ENCODE results near the gene CAMK1D. TPM values are rescaled to one million over a fixed set of nuclear protein-coding genes. Genes with fewer than 3 reads are reported as not detected.

The CAMK1D gene
- polyA plus RNA-seq, 2 of the 4 experiments (the other 2 are of a cell fraction): 6.6 to 12.5 TPM

- WGBS (ENCODE audit: missing lambda C conversion rate): 90% methylated on average over 8 of the region's 8 CpGs
- no peak for TF ChIP-seq ZSCAN20 (CRISPR knock-in tag; IDR thresholded peaks at IDR 0.05)
- no peak for TF ChIP-seq SREBF2 (IDR thresholded peaks at IDR 0.05)
- TF ChIP-seq MAFK (IDR thresholded peaks at IDR 0.05; ENCODE audit: partially characterized antibody): no peak
- TF ChIP-seq ZFP36 (IDR thresholded peaks at IDR 0.05; ENCODE audit: borderline replicate concordance, partially characterized antibody): no peak
- TF ChIP-seq NPAS2 (CRISPR knock-in tag; IDR thresholded peaks at IDR 0.05; ENCODE audit: borderline replicate concordance): no peak
- no peak for TF ChIP-seq NFE2L2 (conservative IDR thresholded peaks at IDR 0.05; ENCODE audit: low read length)
- no peak for TF ChIP-seq HOXB13 (CRISPR knock-in tag; IDR thresholded peaks at IDR 0.05; ENCODE audit: low read depth)
- TF ChIP-seq RAD21 (conservative IDR thresholded peaks at IDR 0.05 in 1 of 2, IDR thresholded peaks at IDR 0.05 in 1 of 2): no peak
- TF ChIP-seq EHF (CRISPR knock-in tag; IDR thresholded peaks at IDR 0.05): no peak
- no peak for TF ChIP-seq JUNB (IDR thresholded peaks at IDR 0.05)
- TF ChIP-seq CBX8 (IDR thresholded peaks at IDR 0.05): no peak
- no peak for TF ChIP-seq FOXS1 (CRISPR knock-in tag; IDR thresholded peaks at IDR 0.05)
- no peak for TF ChIP-seq CEBPB (IDR thresholded peaks at IDR 0.05)
- no peak for TF ChIP-seq RNF2 (IDR thresholded peaks at IDR 0.05; ENCODE audit: borderline replicate concordance, low read depth)
- TF ChIP-seq TFCP2L1 (CRISPR knock-in tag; IDR thresholded peaks at IDR 0.05): no peak
- TF ChIP-seq SMC3 (IDR thresholded peaks at IDR 0.05): no peak
- TF ChIP-seq HOXB5 (CRISPR knock-in tag; IDR thresholded peaks at IDR 0.05): no peak
- no peaks in the 10 kb centered on the region for H3K4me1 ChIP-seq
- H3K9me3 ChIP-seq: no peaks in the 10 kb centered on the region
- ATAC-seq: no peak
- no peak overlapping the region for H3K4me2 ChIP-seq
- H3K27ac ChIP-seq: no peak overlapping the region
- CTCF ChIA-PET: interaction anchor here (0.6 kb wide), 1 partner anchor 159 kb away, joined by 3 read pairs; no protein-coding TSS in a partner anchor
- no peak for DNase-seq (ENCODE audit: low read depth in 1 of 2, low spot score in 1 of 2)
- POLR2A ChIA-PET: no interaction called here
- no peak overlapping the region for H3K4me3 ChIP-seq
- no peak for FAIRE-seq
Measured at GRCh38 chr10:12443026-12443425, 93.7 kb downstream of the CAMK1D start.

GRCh38 chr10:12444981-12445700, 95.8 kb downstream of the CAMK1D start:
- no peak overlapping the region for H3K4me3 ChIP-seq
- DNase-seq (ENCODE audit: low read depth in 1 of 2, low spot score in 1 of 2) (no peak), ATAC-seq (no peak), FAIRE-seq (peak; percentile 32)
- 84% methylated on average over 6 of the region's 6 CpGs for WGBS (ENCODE audit: missing lambda C conversion rate)
- TF ChIP-seq EHMT2 (IDR thresholded peaks at IDR 0.05; ENCODE audit: low read depth) (peak; percentile 61; the same call in 1 of the 2 replicates), HOXB13 (CRISPR knock-in tag; IDR thresholded peaks at IDR 0.05; ENCODE audit: low read depth) (no peak; the same call in 1 of the 2 replicates)
- H3K9me3 ChIP-seq: no peaks in the 10 kb centered on the region
- CTCF ChIA-PET: no interaction called here
- H3K27ac ChIP-seq: no peak overlapping the region
- POLR2A ChIA-PET: no interaction called here
- H3K4me1 ChIP-seq: peaks cover 8% of the 10 kb centered on the region; the same call in 2 of the 3 replicates
- H3K4me2 ChIP-seq: no peak overlapping the region

GRCh38 chr10:12445701-12446334, 96.5 kb downstream of the CAMK1D start:
- CTCF ChIA-PET: interaction anchor here (0.6 to 1.5 kb wide), 3 partner anchors 9 to 265 kb away, joined by 3 to 5 read pairs (median 5); no protein-coding TSS in a partner anchor
- WGBS (ENCODE audit: missing lambda C conversion rate): 74% methylated on average over 4 of the region's 4 CpGs
- Histone ChIP-seq H3K4me1 (peaks cover 8% of the 10 kb centered on the region; the same call in 2 of the 3 replicates), H3K4me3 (no peak overlapping the region), H3K4me2 (no peak overlapping the region), H3K9me3 (no peaks in the 10 kb centered on the region), H3K27ac (no peak overlapping the region)
- FAIRE-seq (peak; percentile 73), DNase-seq (ENCODE audit: low read depth in 1 of 2, low spot score in 1 of 2) (no peak), ATAC-seq (no peak)
- POLR2A ChIA-PET: no interaction called here
- TF ChIP-seq NR3C1 (IDR thresholded peaks at IDR 0.05) (no peak), SREBF2 (IDR thresholded peaks at IDR 0.05) (no peak), MAFK (IDR thresholded peaks at IDR 0.05; ENCODE audit: partially characterized antibody) (no peak), PBX3 (IDR thresholded peaks at IDR 0.05) (no peak)
